NCI-H1417 (cell line): ENCODE measurements around the gene MGMT.

Experiments used
- DNase-seq, 3 experiments: peaks; one replicate each; lab custom pipeline; 2025; lab: John Stamatoyannopoulos, UW

MGMT gene

DNA sequence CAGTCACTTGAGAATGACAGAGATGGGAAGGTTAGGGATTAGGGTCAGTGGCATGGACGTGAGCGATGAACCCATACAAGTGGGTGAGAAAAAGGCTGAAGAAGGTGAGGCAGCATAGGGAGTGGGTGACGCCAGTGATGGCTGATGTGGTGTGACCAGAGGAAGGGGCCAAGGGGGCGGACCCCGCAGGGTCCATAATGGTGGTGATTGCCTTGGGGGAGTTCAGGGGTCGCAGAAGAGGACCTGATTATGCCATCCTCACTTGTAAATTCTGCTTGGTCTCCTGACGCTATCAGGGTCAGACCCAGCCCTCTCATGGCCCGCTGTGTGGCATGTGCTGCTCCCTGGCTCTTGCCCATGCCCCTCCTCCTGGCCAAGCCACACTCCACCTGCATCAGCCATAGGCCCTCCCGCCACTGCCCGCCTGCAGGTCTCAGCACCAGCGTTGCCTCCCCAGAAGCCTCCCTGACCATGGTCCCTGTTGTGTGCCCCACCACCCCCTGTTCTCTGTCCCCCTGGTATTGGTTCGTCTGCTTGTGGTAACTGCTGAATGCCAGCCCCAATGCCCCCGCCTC lies 261.3 kb downstream of the MGMT start:
- no peak for DNase-seq

DNA sequence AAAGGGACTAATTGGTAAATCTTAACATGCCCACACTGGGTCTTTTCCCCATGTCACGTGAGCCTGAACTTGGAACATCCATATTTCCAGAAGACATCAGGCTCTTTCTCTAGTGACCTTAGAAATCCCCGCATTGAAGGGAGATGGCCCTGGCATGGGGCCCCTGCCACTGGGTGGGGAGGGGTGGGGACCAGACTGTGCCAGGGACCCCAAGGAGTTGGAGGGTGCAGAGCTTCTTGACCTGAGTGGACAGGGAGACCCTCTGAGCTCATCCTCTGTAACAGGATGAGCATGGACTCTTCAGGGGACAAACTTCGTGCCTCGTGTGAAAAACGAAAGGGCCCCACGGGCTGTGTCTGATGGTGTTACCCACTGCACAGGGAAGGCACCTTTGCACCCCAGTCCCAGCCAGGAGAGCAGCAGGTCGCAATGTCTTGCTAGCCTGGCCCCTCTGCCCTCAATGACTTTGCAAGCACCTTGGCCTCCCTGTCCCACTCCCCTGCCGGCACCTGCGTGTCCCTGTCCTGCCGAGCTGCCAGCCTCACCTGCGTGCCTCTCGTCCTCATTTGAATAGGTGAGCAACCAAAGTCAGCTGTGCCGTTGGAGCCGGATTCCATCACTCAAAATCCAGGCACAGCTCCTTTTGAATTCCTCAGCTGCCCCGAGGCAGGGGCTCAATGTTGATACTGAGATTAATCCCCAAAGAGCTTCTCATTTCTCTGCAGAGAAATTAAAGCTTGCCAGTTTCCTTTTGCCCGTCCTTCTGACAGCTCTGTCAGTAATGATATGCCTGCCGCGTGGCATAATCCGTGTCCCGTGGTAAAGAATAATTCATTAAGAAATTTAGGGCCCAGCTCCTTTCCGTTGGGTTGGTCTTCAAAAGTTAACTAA lies 262.1 kb downstream of the MGMT start:
- DNase-seq, result no peak

DNA sequence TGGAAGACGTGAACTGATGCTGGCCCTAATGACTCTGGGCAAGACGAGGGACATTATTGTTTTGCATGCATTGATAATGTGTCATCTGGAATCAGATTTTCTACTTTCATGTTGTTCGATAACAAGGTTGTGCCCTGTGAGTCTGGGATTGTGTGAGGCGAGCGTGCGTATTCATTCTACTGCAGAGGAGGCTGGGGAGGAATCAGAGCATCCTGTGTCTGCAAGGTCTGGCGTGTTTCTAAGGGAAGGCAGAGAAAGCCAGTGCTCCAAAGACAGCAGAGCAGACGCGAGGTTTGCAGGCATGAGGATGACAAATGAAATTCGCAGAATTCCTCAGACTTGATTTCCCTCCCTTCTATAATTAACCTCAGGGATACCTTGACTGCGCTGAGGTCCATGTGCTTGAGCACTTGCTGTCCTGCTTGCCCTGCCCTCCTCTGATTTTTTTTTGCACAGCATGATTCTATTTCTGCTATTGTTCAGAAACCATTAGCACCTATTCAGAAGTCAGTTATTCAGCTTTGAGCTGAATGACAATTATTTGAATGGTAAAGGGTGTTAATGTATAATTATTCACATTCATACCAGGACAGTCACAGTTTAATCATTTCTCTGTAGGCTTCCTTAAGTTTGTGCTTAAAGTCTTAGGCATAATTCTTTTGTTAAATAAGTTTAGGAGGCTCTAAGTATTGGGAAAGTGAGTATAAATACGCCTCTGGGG lies 263.4 kb downstream of the MGMT start:
- DNase-seq, result peak in 1 of 3 experiments; percentile 14

DNA sequence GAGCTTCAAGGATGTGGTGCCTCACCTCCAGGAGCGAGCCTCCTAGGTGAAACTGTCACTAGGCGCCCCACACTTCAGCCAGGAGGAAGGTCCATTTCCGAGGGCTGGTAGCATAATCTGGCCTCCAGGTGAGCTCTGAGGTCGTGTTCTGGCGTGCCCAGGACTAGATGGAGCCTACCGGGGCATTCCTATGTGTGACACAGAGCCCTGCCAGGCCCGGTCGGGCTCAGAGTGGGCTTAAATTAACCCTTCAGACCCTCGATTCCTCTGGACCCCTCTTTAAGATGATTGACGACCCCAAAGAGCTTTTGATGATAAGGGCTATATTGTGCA lies 263.9 kb downstream of the MGMT start:
- no peak for DNase-seq

DNA sequence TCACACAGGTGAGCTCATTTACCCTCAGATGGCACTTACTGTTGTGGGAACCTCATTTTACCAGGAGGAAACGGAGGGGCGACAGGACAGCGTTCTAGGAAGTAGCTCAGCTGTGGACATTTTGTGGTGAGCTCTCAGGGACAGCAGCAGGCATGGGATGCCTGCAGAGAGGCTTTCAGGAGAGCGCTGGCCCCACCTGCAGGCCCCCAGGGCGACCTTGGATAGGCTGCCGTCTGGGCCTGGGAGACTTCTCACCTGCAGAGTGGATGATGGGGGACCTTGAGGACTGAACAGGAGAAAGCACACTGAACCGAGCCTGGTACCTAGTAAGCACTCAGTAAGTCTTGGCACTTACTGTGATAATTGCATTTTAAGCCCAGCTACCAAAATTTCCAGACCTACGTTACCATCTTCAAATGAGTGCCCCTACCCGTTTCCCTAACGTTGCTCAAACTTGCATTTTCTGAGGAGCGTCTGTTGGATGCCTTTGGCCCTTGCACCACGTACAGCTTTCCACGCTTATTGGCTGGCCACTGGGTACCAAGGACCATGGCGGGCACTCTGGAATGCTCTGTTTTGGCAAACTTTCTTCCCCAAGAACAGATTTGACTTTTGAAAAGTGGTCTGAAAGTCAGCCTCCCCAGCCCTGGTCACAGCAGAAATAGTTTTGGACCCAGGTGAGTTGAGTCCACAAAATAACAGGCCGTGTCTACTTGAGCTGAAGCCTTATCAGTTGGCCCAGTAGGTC lies 273.7 kb downstream of the MGMT start:
- DNase-seq, result no peak

DNA sequence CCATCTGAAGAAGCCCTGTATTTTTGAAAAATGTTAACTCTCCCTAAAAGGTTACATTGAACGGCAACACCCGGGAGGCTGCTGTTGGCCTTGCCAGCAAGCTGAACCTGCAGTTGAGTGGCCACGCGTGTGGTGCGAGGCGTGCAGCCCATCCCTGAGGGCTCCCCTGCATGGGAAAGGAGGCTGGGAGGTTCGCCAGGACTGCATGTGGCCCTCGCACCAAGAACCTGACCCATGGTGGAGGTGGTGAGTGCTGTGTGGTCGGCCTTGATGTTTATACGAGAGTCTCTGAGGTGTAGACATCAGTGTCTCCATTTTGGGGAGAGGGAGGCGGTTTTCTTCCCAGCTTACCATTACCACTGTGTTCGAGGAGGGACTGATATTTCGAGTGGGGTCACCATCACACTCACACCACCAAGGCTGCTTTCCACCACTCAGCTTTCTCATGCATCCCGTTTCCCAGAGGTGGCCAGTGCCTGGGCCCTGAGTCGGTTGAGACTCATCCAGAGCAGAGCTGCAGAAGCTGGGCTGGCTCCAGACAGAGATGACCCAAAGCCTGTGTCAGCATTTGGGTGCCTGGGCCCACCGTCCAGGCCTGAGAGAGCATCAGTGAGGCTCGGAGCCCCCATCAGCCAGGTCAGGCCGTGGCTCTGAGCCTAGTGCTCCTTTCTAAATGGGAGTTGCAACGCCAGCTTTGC lies 274.4 kb downstream of the MGMT start:
- no peak for DNase-seq

DNA sequence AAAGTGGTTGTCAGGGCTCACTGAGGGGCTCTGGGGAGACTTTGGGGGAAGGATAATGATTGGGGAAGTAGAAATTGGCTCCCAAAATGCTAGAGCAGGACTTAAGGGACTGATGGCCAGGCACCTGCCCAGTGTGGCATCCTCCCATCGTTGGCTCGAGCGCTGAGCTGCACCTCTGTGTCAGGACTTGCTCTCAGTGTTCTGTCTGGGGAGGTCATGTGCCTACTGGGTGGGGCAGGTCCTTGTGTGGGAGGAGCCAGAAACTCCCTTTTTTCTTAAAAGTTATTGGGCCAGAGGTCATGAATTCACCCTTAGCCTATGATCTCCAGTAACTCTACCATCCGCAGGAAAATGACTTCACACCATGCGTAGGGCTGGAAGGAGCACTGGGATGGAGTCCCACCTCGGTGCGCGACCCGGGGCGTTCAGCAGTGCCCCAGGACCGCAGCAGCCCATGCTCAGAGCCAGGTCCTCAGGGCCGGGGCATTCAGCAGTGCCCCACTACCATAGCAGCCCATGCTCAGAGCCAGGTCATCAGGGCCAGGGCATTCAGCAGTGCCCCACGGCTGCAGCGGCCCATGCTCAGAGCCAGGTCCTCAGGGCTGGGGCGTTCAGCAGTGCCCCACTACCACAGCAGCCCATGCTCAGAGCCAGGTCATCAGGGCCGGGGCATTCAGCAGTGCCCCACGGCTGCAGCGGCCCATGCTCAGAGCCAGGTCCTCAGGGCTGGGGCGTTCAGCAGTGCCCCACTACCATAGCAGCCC lies 275.1 kb downstream of the MGMT start:
- DNase-seq, result no peak

DNA sequence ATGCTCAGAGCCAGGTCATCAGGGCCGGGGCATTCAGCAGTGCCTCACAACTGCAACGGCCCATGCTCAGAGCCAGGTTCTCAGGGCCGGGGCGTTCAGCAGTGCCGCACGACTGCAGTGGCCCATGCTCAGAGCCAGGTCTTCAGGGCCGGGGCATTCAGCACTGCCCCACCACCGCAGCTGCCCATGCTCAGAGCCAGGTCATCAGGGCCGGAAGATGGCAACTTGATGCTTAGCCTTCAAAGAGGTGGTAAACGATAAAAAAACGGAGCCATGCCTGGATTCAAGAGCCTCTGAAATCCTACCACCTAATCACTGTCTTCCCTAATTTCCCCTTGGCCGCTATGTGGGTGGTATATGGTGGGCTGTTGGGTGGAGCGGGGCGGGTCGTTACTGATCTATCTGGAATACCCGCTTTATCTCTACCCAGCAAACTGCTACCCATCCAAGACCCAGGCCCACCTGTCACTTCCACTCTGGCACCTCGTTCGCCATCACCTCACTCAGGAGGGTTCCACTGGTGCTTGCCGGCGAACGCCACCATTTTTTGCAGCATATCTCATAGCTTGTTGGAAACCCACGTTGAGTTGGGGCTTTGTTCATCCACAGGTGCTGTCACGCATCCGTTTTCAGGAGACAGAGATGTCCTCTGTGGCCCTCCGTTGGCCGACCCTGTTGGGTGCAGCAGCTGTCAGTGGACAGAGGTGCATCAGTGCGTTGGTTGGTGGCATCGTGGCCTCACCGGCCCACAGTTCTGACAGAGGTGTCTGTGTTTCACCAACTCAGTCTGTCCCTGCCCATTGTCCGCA lies 275.9 kb downstream of the MGMT start:
- DNase-seq, result no peak

DNA sequence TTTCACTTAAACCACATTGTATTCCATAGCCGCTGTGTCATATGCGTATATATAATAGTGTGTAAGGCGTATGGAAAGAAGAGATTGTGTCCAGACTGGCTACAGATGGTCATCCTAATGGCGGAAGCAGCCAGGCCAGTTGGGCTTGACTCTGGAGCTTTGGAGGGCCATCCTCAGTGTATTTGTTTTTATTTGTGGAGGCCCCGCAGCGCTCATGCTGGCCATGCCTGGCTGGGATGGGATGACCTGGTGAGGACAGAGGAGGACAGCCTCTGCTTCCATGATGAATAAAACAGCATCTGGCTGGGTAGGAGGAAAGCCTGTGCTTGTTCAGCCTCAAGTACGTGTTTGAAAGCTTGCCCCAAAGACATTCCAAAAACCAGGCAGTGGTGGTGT lies 276.7 kb downstream of the MGMT start:
- DNase-seq, result no peak

DNA sequence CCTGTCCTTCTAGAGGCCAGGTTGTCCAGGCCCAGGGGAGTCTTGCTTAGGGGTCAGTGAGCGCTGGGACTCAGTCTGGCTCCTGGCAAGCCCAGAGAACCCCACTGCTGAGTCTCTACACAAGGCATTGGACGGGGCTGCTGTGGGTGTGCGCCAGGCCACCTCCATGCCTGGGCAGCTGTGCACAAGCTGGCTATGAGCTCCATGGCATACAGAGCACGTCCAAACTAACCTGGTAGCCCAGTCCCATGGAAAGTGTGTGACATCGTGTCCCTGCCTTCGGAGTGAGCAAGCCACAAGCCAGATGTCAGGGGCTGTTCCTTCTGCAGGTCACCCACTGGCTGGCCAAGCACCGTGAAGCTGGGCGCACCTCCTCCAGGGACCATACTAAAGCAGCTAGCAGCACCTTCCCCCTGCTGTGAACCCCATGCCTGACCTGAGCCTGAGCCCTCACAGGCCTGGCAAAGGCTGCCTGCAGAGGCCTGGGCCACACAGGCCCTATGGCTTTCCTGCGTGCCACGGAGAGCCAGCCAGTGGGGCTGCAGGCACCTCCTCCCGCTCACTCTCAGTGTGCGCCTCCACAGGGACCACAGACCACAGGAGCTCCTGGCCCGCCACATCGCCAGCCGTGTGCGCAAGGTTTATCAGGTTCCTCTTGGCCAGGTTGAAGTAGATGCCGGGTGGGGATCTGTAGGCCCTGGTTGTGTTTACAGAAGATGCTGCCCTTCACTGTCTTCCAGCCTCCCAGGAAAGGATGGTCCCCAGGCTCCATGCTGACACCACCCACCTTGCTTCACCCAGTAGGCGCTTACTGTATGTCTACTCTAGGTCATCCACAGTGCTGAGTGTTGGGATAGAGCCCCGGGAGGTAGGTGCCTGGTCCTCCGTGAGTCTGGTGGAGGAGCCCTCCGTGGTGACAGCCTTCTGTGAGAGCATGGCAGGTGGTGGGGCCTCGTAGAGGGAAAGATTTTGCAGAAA lies 277.4 kb downstream of the MGMT start:
- DNase-seq, result no peak

DNA sequence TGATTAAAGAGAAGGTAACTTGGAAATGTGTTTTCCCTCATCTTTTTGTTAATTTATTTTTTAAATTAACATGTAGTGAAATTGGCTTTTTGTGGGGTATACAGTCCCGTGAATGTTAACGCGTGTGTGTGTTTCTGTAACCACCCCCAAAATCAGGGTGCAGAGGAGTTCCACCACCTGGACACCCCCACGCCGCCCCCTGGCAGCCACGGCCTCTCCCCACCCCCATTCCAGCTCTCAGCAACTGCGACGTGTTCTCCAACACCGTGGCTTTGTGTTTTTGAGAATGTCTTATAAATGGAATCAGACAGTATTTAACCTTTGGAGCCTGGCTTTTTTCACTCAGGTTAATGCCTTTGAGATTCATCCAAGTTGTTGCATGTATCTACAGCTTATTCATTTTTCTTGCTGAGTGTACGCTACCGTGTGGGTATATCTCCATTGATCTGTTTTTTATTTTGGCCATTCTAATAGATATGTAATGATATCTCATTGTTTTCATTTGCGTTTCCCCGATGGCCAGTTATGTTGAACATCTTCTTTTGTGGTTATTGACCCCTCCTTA lies 278.2 kb downstream of the MGMT start:
- no peak for DNase-seq

DNA sequence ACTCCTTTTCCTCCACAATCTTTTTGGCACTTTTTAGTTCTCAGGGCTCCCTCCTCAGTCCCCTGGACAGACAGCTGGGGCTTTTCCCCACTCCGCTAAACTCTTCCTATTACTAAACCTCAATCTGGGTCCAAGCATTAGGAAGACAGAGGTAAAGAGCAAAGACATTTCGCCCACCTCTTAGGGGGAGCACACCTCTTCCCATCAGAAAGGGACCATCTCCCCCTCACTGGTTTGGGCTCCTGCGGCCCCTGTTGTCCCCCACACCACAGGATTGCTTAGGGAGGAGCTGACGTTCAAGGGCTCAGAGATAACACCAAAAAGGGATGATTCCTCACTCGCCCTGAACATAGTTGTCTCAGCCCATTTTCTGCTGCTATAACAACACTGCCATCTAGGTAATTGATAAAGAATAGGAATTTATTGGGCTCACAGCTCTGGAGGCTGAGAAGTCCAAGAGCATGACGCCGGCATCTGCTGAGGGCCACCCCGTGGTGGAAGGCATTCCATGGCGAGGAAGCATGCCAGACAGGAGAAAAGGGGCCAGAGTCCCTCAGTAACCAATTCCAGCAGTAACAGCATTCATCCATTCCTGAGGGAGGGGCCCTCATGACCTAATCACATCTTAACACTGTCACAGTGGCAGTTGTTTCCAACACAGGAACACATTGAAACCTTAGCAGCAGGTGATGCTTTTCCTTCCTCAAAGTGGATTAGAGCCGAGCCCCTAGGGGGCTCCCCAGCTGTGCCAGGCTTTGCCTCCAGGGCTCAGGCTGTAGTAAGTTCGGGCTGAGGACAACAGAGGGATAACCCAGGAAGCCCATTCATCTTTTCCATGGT lies 287.4 kb downstream of the MGMT start:
- DNase-seq, result no peak

DNA sequence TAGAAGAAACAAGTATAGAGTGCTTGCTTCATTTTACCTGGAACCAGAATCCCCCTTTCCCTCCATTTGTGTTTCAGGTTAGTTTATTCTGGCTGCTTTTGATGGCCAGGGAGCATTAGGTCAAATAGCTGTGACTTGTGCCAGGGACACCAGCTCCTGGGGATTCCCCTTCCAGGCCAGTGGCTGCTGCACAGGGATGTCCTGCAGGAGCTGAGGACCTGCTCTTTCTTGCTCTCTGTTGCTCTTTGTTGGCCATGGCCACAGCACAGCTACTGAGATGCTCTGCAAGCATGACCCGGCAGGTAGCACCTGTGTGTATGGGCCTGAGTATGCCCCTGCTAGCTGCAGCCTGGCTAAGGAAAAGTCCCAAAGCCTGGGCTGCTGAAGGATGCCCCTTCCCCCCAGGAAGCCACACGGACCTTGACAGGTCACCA lies 288.1 kb downstream of the MGMT start:
- no peak for DNase-seq

DNA sequence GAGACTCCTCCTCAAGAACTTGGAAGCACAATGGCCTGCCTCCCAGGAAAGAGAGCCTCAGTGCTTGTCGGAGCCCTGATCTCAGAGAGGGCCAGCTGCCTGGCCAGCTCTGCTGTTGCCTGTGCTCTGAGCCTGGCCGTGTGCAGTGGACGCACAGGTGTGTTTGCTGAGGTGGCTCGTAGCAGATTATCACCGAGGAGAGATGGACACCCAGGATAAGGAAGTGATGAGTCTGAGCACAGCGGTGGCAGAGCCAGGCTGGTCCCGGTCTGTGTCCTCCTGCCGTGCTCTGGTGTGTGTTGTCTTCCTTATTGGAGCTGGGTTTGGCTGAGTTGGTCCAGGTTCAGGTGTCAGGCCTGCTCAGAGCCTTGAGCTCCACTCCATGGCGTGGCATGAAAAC lies 288.6 kb downstream of the MGMT start:
- DNase-seq, result no peak

DNA sequence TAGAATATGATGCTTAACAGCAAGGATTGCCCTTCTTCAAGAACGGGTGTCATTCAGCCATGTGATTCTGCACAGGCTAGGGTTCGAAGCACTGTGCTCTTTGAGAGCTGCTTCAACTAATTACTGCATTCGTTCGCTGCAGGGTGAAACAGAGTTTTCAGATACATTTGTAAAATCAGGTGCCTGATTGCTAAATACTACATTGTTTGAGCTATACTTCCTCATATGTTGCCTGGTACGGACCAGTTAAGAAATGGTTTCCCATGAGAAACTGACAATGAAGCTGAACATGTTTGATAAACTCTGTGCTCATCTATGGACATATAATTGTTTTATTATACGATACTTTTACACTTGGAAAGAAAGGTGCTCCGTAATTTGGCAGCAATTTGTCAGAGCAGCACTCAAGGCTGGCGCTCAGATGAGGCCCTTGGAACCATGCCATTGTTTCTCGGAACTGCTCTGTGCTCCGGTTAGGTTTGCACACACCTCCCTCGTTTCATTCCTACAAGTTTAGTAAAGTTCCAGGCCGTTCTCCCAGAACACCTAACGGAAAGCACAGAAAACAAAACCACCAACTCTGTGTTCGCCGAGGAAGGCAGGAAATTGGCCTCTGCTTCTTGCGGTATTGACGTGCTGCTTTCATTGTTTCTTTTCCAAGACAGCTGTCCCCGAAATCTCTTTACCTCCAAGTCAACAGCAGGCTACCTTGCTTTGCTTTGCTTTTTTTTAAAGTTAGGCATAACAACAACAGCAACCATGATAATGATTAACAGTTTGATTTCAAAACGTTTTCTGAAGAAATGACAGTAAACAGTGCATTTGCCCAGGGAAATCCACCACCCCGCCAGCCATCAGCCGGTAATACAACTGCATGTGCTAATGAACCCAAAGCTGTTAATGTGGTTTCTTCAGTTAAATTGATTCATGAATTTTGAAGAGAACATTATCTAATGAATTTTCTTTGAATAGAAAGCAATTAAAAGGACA lies 290.2 kb downstream of the MGMT start:
- DNase-seq, result peak in 1 of 3 experiments; percentile 4
